SK-N-MC (cell line): ENCODE results near the gene SNX8.

Experiments used
- EZH2 ChIP-seq: fragments of 200-600 bp; sonication (generic); IDR thresholded peaks from one replicate; pipeline ENCODE4 v1.6.1; 2017; ENCODE audit warnings: antibody characterized with exemption
- FOXP2 ChIP-seq: optimal IDR thresholded peaks from 2 replicates; pipeline ENCODE3; 2011; ENCODE audit warnings: mild to moderate bottlenecking, moderate library complexity; ENCODE audit not compliant: insufficient read depth; ENCODE audit errors: extremely low read length, control extremely low read depth
- POLR2AphosphoS5 ChIP-seq: IDR thresholded peaks from 2 replicates; pipeline ENCODE4 v1.6.1; 2012; ENCODE audit warnings: mild to moderate bottlenecking, low read depth, low read length, borderline replicate concordance

DNA sequence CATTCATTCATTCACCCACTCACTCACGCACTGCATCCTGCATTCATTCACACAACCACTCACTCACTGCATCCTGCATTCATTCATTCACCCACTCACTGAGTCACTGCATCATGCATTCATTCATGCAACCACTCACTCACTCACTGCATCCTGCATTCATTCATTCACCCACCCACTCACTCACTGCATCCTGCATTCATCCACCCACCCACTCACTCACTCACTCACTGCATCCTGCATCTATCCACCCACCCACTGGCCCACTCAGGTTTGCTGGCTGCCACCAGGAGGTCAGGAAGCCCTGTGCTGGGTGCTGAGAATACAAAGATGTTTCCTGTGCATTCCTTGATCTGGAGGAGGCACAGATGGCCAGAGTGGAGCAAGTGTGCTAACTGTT is 2.3 kb upstream of the SNX8 start:
- TF ChIP-seq POLR2AphosphoS5 (no peak), EZH2 (no peak), FOXP2 (no peak)
